Suprapubic skin (tissue), 4 donors: ENCODE measurements around the gene ACTMAP.

ENCODE experiments used
- CTCF ChIP-seq, 2 donors: fragments of 200-600 bp in 1 of 2; fragments of 450-650 bp in 1 of 2; sonication (generic) in 1 of 2; IDR thresholded peaks; one replicate each; pipeline ENCODE4 v1.5.1; 2016 to 2019; ENCODE audit warnings: antibody characterized with exemption in 2 of 2, mild to moderate bottlenecking in 1 of 2, moderate library complexity in 1 of 2
- EP300 ChIP-seq: sonication (generic); formaldehyde crosslinking; IDR thresholded peaks from one replicate; pipeline ENCODE4 v1.6.1; 2017; ENCODE audit warnings: antibody characterized with exemption
- POLR2A ChIP-seq, 2 donors: fragments of 450-650 bp; IDR thresholded peaks; one replicate each; pipeline ENCODE4 v1.6.1; 2017; ENCODE audit warnings: antibody characterized with exemption in 2 of 2, mild to moderate bottlenecking in 2 of 2, moderate library complexity in 2 of 2
- POLR2AphosphoS5 ChIP-seq, 3 donors: sonication (generic); formaldehyde crosslinking; IDR thresholded peaks; one replicate each; pipeline ENCODE4 v1.6.1; 2017; ENCODE audit warnings: antibody characterized with exemption in 3 of 3

DNA sequence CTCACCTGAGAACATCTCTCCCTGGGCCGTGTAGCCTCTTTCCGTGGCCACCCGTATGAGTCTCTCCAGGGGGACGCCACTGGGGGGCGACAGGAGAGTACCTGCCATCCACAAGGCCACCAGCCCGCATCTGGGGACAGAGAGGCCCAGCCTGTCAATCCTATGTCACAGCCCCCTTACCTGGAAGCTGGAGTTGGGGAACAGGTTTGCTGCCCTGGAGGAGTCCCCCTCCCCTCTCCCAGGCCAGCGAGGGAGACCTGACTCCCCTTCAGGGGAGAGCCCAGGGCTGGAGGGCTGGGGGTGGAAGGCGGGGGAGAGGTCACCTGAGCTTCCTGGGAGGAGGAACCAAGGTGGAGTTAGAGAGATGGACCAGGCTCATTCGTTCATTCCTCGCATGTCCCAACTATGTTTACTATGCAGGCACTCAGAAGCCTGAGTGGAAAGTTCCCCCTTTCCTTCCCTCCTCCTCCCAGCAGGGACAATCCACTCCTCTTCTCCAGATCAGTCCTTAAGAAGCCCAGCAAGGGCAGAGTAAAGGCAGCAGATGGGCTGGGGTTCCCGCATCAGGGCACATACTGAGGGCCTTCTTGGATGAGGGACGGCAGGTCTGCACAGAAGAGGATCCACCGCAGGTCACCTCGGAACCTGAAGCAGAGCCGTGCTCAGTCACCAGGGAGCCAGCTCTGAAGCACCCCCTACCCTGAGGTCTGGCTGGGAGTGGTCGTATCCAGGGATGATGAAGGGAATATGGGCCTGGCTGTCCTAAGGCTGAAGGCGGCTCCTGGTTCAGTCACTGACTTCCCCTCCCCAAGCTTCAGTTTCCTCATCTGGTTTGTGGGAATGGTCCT lies 5.5 kb downstream of the ACTMAP start:
- no peak for TF ChIP-seq POLR2A (IDR thresholded peaks at IDR 0.05)
- TF ChIP-seq POLR2AphosphoS5 (IDR thresholded peaks at IDR 0.05): no peak
- TF ChIP-seq CTCF (IDR thresholded peaks at IDR 0.05): no peak
- no peak for TF ChIP-seq EP300
